NCI-H128 (cell line): Measurements from ENCODE around the gene MRPL9.
"Not testable (repeated sequence)": the region's sequence is repeated elsewhere in the genome, so short reads cannot be mapped to it uniquely, and the experiment has no call there.

ENCODE experiments used
- DNase-seq: peaks from one replicate; lab custom pipeline; 2025; ENCODE audit not compliant: unreplicated experiment; lab: John Stamatoyannopoulos, UW

The MRPL9 gene

GRCh38 chr1:151733995-151734394 is 29.3 kb downstream of the MRPL9 start:
- not testable (repeated sequence) for DNase-seq

- DNase-seq, result no peak
Measured at GRCh38 chr1:151733126-151733525, 30.2 kb downstream of the MRPL9 start.

- DNase-seq, result no peak
Measured at GRCh38 chr1:151729966-151730291, 33.4 kb downstream of the MRPL9 start.

- no peak for DNase-seq
Measured at GRCh38 chr1:151729157-151729965, 33.9 kb downstream of the MRPL9 start.

GRCh38 chr1:151728151-151729054 is 34.9 kb downstream of the MRPL9 start:
- peak; percentile 23 for DNase-seq

- no peak for DNase-seq
Measured at GRCh38 chr1:151723726-151724370, 39.4 kb downstream of the MRPL9 start.

GRCh38 chr1:151721788-151722510 is 41.3 kb downstream of the MRPL9 start:
- no peak for DNase-seq

GRCh38 chr1:151720974-151721787 is 42.1 kb downstream of the MRPL9 start, which contains the start of gene RIIAD1:
Gene RIIAD1, plus strand, starts transcription at chr1:151721522. Its CDS starts 15 bp downstream, at chr1:151721537.
- no peak for DNase-seq

GRCh38 chr1:151720554-151720953 is 42.7 kb downstream of the MRPL9 start:
- no peak for DNase-seq

- DNase-seq, result no peak
Measured at GRCh38 chr1:151720125-151720524, 43.2 kb downstream of the MRPL9 start.

- DNase-seq, result no peak
Measured at GRCh38 chr1:151718666-151719065, 44.6 kb downstream of the MRPL9 start.

- no peak for DNase-seq
Measured at GRCh38 chr1:151718011-151718431, 45.3 kb downstream of the MRPL9 start.

GRCh38 chr1:151716771-151717631 is 46.3 kb downstream of the MRPL9 start, which contains the start of gene CELF3:
Gene CELF3, minus strand, starts transcription at chr1:151716803. Its CDS starts 783 bp downstream, at chr1:151716020.
- DNase-seq, result peak; percentile 96

- no peak for DNase-seq
Measured at GRCh38 chr1:151716405-151716762, 46.9 kb downstream of the MRPL9 start.

GRCh38 chr1:151715726-151716404 is 47.4 kb downstream of the MRPL9 start:
- DNase-seq, result peak; percentile 59

GRCh38 chr1:151714820-151715725 is 48.2 kb downstream of the MRPL9 start:
- no peak for DNase-seq

- no peak for DNase-seq
Measured at GRCh38 chr1:151713874-151714273, 49.4 kb downstream of the MRPL9 start.
